ENCODE measurements around the gene PRRT2. TPM values are rescaled to one million over a fixed set of nuclear protein-coding genes. Genes with fewer than 3 reads are reported as not detected.
A peak's percentile ranks its signal among the peaks of the same experiment; 100 is the strongest.
"Not testable (repeated sequence)": the region's sequence is repeated elsewhere in the genome, so short reads cannot be mapped to it uniquely, and the experiment has no call there.

Gene PRRT2
- total RNA-seq, 1 experiment from 2014 or later: not detected

GRCh38 chr16:29787155-29787554 is 24.8 kb upstream of the PRRT2 start:
- in situ Hi-C loops (cut with HindIII; ENCODE audit: low pct_unique_long_range_greater_than_20kb, low sequenced_read_pairs): not testable (repeated sequence)

GRCh38 chr16:29789775-29790182 is 22.2 kb upstream of the PRRT2 start:
- peak; percentile 10 for DNase-seq (ENCODE audit: low read depth, low spot score)
- in situ Hi-C loops (cut with HindIII; ENCODE audit: low pct_unique_long_range_greater_than_20kb, low sequenced_read_pairs): no loop called here

More at GRCh38 chr16:29787155-29787554, 24.8 kb upstream of the PRRT2 start:
- DNase-seq (ENCODE audit: low read depth, low spot score): not testable (repeated sequence)

GRCh38 chr16:29790183-29790948 is 21.6 kb upstream of the PRRT2 start, which contains the start of gene KIF22:
TSS of gene KIF22 (plus strand) at chr16:29790751. CDS start at chr16:29790760, 9 bp downstream.
- in situ Hi-C loops (cut with HindIII; ENCODE audit: low pct_unique_long_range_greater_than_20kb, low sequenced_read_pairs): no loop called here

GRCh38 chr16:29790949-29791844 is 20.8 kb upstream of the PRRT2 start:
- no peak for DNase-seq (ENCODE audit: low read depth, low spot score)
- in situ Hi-C loops (cut with HindIII; ENCODE audit: low pct_unique_long_range_greater_than_20kb, low sequenced_read_pairs): no loop called here

More at GRCh38 chr16:29790183-29790948, 21.6 kb upstream of the PRRT2 start, which contains the start of gene KIF22:
- DNase-seq (ENCODE audit: low read depth, low spot score): peak; percentile 96

GRCh38 chr16:29791845-29792807 is 19.9 kb upstream of the PRRT2 start:
- peak; percentile 35 for DNase-seq (ENCODE audit: low read depth, low spot score)
- in situ Hi-C loops (cut with HindIII; ENCODE audit: low pct_unique_long_range_greater_than_20kb, low sequenced_read_pairs): no loop called here

GRCh38 chr16:29793153-29793552 is 18.8 kb upstream of the PRRT2 start:
- in situ Hi-C loops (cut with HindIII; ENCODE audit: low pct_unique_long_range_greater_than_20kb, low sequenced_read_pairs); DNase-seq (ENCODE audit: low read depth, low spot score): not testable (repeated sequence)

- DNase-seq (ENCODE audit: low read depth, low spot score): no peak
- in situ Hi-C loops (cut with HindIII; ENCODE audit: low pct_unique_long_range_greater_than_20kb, low sequenced_read_pairs): no loop called here
Observed at GRCh38 chr16:29794231-29794710, 17.7 kb upstream of the PRRT2 start.

GRCh38 chr16:29802416-29802935 is 9.5 kb upstream of the PRRT2 start:
- in situ Hi-C loops (cut with HindIII; ENCODE audit: low pct_unique_long_range_greater_than_20kb, low sequenced_read_pairs): no loop called here
- no peak for DNase-seq (ENCODE audit: low read depth, low spot score)

- DNase-seq (ENCODE audit: low read depth, low spot score): no peak
- in situ Hi-C loops (cut with HindIII; ENCODE audit: low pct_unique_long_range_greater_than_20kb, low sequenced_read_pairs): no loop called here
Observed at GRCh38 chr16:29804020-29804419, 8.0 kb upstream of the PRRT2 start.

- in situ Hi-C loops (cut with HindIII; ENCODE audit: low pct_unique_long_range_greater_than_20kb, low sequenced_read_pairs): no loop called here
- DNase-seq (ENCODE audit: low read depth, low spot score): peak; percentile 11
Observed at GRCh38 chr16:29804455-29805231, 7.3 kb upstream of the PRRT2 start.

- in situ Hi-C loops (cut with HindIII; ENCODE audit: low pct_unique_long_range_greater_than_20kb, low sequenced_read_pairs): no loop called here
- peak; percentile 95 for DNase-seq (ENCODE audit: low read depth, low spot score)
Observed at GRCh38 chr16:29805232-29806098, 6.5 kb upstream of the PRRT2 start.

- in situ Hi-C loops (cut with HindIII; ENCODE audit: low pct_unique_long_range_greater_than_20kb, low sequenced_read_pairs): no loop called here
- DNase-seq (ENCODE audit: low read depth, low spot score): peak; percentile 82
Observed at GRCh38 chr16:29806099-29806579, 5.9 kb upstream of the PRRT2 start, which contains the start of gene MAZ. TSS of gene MAZ (plus strand) at chr16:29806529. CDS start at chr16:29806702, 173 bp downstream.

- DNase-seq (ENCODE audit: low read depth, low spot score): peak; percentile 48
- in situ Hi-C loops (cut with HindIII; ENCODE audit: low pct_unique_long_range_greater_than_20kb, low sequenced_read_pairs): no loop called here
Observed at GRCh38 chr16:29806641-29807425, 5.2 kb upstream of the PRRT2 start.

- peak; percentile 90 for DNase-seq (ENCODE audit: low read depth, low spot score)
- in situ Hi-C loops (cut with HindIII; ENCODE audit: low pct_unique_long_range_greater_than_20kb, low sequenced_read_pairs): no loop called here
Observed at GRCh38 chr16:29807426-29808218, 4.4 kb upstream of the PRRT2 start.

Measured in SK-MEL-5 (cell line).